ENCODE measurements around the gene DMWD.
A peak's percentile ranks its signal among the peaks of the same experiment; 100 is the strongest.

DMWD gene

DNA sequence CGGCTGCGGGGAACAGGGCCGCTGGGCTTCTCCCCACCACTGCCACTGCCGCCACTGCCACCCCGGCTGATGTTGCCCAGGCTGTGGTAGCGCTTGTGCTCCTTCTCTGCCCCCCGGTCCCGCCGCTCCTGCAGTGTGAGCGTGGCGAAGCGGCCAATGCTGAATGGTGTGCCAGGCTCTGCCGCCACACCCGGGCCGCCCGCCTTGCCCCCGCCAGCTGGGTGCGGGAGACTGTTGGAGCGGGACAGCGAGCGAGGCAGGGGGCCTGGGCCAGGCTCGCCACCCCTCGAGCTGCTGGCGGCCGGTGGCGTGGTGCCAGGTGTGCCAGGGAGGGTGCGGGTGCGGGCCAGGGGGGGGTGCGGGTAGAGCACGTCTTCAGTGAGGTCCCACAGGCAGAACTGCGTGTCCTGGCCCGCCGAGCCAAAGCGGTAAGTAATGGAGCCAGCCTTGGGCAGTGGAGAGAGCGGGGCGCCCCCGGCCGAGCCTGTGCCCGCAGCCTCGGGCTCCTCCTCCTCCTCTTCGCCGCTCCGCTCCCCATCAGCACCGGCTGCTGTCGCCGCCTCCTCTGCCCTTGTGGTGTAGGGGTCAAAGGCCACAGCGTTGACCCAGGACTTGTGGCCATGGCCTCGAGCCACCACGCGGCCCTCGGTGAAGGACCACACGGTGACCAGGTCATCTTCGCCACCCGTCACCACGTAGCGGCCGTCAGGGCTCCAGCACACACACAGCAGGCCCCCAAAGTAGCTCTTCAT is 6.7 kb downstream of the DMWD start:
- DNase-seq = no peak

DNA sequence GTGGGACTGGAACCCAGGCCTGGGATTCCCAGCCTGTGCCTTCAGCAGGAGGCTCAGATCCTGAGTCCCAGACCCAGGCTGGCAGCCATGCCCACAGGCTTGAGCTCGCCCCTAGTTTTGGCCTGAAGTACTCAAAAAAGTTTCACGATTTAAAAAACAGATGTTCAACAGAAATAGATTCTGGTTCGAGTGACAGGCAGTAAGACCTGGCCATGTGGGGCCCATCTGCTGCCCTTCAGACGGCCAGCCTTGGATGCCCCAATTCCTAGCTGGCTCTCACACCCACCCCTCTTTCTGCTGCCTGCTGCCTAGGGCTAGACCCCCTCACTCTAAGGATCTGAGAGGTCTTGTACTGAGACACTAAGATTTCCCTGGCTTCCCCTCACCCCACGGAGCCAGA is 7.5 kb downstream of the DMWD start:
- no peak for DNase-seq

- no peak for DNase-seq
Observed at GRCh38 chr19:45784096-45784495, 8.5 kb downstream of the DMWD start.

DNA sequence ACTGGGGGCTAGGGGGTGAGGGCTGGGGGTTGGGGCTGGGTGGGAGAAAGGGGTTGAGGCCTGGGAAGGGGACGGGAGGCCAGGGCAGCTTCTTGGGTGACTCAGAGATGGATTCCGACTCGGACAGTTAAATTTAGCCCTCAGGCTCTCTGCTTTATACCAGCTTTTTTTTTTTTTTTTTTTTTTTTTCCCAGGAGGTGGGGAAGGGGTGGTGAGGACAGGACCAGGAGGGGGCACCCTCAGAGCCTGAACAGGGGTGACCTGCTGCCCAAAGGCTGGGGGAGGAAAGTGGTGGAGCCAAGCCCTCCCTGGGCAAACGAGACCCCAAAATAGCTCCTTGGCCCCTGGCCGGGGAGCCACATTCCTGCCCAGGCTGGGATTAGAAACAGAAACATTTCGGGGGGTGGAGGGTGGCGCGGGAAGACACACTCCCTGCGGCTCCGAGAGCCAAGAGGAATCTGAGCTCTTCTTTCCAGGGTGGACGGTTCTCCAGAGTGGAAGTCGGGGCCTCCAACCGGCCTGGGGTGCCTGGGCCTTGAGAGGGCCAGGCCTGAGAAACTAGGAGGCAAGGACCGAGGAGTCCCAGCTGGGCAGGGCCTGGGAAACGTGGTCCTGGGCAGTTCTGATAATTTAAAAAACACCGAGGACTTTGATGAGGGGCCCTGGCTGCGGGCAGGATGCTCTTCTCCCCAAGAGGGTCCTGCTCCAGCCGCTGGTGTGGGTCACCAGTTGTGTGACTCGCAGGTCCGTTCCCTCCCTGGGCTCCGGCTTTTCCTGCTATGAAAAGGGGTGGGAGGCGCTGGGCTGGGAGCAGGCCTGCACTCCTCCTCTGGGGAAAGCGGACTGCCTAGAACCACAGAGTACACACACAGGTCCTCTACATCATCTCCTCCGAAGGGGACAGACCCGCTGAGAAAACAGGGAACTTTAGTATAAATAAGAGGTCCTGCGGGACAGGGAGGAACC is 9.5 kb downstream of the DMWD start:
- peak; percentile 62 for DNase-seq

- DNase-seq = no peak
Observed at GRCh38 chr19:45782162-45782691, 10.4 kb downstream of the DMWD start, which contains the start of gene DMPK. DMPK (minus strand) TSS chr19:45782490; CDS start chr19:45782352, 138 bp downstream.

GRCh38 chr19:45781214-45782161 is 11.2 kb downstream of the DMWD start:
- DNase-seq = peak; percentile 24

GRCh38 chr19:45780448-45781213 is 12.0 kb downstream of the DMWD start:
- DNase-seq = no peak

DNA sequence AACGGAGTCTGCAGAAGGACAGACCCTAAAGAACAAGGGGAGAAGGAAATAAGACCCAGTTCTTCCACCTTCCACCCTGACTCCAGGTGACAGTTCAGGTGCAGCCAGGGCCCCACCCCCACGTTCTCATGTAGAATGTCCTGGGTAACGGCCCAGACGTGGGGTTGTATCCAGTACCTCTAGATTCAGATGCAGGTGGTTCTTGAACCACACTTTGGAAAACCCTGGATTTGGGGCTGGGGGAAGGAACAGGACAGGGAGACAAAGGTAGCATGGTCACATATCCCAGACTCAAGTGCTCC is 12.5 kb downstream of the DMWD start:
- no peak for DNase-seq

DNA sequence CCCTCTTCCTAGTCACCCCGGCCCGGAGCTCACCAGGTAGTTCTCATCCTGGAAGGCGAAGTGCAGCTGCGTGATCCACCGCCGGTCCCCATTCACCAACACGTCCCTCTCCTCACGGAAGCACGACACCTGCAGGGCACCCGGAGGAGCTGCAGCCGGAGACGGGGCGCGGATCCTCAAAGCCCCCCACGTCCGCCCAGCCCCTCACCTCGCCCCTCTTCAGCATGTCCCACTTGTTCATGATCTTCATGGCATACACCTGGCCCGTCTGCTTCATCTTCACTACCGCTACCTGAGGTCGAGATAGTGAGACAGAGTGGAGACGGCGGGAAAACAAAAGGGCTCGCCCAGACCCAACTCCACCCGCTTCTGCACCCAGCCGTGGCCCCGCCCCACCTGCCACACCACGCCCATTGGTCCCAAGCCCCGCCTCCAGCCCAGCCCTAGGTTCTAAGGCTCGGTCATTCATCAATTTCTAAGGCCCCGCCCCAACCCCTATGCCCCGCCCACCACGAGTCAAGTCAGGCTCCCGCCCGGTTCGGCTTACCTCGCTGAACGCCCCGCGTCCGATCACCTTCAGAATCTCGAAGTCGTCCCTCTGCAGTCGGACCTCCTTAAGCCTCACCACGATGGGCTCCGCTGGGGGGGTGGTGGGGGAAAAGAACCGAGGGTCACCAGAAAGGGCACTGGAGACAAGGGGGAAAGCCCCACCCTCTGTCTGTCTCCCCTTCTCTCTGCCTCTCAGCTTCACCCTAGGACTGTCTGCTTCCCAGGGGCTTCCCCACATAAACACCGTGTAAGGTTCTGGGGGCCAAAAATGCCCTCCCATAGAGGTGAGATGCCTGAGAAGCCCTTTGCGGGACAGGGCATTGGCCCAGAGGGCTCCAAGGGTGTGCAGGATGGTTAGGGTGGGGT is 13.2 kb downstream of the DMWD start:
- DNase-seq = peak; percentile 10

DNA sequence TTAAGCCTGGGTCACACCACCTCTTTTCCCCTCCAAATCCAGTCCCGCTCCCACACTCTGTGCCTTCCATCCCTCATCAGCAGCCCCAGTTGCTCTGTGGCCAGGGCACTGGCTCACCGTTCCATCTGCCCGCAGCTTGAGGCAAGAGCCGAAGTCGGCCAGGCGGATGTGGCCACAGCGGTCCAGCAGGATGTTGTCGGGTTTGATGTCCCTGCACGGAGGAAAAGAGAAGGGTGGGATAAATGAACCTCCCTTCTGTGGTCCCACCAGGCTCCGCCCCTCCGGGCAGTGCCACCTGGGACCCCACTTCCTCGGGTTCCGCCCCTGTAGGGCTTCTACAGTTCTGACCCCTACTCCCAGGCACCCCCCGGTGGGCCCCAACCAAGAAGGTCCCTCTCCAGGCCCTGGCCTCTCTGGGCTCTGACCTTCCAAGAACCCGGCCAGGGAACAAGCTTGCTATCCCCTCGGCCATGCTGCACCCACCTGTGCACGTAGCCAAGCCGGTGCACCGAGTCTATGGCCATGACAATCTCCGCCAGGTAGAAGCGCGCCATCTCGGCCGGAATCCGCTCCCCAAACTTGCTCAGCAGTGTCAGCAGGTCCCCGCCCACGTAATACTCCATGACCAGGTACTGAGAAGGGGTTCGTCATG is 14.5 kb downstream of the DMWD start:
- no peak for DNase-seq

DNA sequence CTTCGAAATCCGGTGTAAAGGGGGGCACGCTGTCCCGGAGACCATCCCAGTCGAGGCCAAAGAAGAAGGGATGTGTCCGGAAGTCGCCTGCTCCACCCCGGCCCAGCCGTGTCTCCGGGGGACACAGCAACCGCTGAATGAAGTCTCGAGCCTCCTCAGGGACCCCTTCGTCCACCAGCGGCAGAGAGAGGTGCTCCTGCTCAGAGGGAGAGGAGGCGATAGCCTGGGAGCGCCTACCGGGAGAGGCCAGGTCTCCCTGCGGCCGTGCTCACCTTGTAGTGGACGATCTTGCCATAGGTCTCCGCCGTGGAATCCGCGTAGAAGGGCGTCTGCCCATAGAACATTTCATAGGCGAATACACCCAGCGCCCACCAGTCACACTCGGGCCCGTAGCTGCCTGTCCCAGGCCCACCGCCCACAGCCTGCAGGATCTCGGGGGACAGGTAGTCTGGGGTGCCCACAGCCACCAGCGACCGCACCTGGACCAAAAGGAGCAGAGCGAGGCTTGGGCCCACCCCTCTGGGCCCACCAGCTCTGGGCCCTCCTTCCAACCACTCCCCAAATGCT is 15.2 kb downstream of the DMWD start:
- no peak for DNase-seq

DNA sequence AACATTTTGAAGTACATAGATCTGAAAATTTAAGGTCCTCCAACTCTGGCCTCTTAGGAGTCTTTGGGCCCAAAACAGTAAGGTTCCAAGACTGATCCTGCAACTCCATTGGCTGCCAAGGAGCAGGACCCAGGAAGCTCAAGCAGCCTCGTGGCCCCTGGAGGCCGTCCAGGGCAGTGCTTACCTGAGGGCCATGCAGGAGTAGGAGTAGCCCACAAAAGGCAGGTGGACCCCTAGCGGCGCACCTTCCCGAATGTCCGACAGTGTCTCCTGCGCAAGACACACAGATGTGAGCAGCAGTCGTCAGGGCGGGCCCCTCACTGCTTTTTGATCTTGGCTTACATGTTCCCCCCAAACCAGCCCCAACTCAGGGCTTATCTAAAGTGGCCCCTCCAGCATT is 17.9 kb downstream of the DMWD start:
- no peak for DNase-seq

DNA sequence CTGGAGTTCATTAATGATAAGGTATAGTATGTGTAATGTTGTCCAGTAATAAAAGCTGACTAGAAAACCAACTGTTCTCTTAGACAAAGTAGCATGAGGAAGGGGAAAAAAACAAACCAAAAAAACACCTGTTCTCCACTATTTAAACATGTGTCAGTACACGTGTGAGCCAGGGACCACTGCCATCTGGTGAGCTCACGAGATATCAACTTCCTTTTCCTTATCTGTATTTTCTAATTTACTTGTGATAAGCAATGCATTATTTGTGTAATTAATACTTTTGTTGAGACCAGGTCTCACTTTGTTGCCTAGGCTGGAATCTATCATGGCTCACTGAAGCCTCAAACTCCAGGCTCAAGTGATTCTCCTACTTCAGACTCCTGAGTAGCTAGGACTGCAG is 19.3 kb downstream of the DMWD start:
- DNase-seq = no peak

DNA sequence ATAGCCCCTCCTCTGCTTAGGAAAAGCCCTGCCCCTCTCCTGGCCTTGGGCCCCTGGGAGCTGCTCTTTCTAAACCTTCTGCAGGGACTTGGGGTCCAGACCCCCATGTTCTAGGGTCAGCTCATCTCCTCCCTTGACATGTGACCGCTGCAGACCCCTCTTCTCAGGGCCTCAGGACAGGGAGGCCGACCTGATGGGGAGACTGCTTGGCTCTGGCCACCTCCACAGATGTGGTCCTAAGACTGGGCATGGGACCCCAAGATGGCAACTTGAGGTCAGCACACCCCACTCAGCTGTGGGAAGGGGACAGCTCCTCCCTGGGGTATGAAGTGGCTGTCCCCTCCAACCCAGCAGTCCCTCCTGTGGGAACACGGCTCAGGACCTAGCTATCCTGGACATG is 19.7 kb downstream of the DMWD start:
- no peak for DNase-seq

DNA sequence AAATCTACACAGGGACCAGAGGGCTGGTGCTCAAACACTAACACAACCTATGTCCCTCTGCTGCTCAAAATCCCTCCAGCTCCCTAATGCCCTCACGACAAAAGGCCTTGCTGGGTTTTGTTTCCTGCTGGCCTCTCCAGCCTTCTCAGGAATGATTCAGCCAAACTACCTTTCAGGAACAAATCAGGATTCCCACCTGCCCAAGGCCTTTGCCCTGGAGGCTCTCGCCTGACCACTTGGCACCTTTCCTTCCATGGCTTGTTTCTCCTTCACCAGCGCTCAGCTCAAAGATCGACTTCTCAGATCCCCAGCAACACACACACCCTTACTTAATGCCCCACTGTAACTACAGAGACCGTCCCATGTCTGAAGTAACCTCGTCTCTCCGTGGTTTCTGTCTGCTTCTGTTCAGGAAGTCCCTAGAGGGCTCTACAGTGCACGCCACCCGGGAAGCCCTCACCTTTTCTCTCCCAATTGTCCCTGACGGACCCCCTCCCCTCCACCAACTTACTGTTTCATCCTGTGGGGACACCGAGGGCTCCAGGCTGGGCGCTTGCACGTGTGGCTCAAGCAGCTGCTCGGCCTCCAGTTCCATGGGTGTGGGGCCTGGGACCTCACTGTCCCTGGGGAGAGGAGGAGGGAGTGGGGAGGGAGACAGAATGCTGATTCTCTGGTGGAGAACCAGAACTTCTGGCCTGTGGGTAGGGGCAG is 20.4 kb downstream of the DMWD start:
- DNase-seq = no peak

- no peak for DNase-seq
Observed at GRCh38 chr19:45771311-45771933, 21.2 kb downstream of the DMWD start.

- peak; percentile 95 for DNase-seq
Observed at GRCh38 chr19:45770192-45771101, 22.2 kb downstream of the DMWD start.

GRCh38 chr19:45769821-45770191 is 22.8 kb downstream of the DMWD start:
- no peak for DNase-seq

Measured in T1000 (cell line).